Effector memory CD4-positive, alpha-beta T cell (primary cell): Measurements from ENCODE around the gene ZDHHC1.

Source experiments
- DNase-seq, 3 donors: peaks; one replicate each; pipeline ENCODE4 v3.0.0-alpha.2; 2020
- H3K27ac ChIP-seq: 2 replicates; pipeline ENCODE4 v1.7.0; 2013; ENCODE audit warnings: mild to moderate bottlenecking, low read length, moderate library complexity; ENCODE audit not compliant: insufficient read depth, poor library complexity, severe bottlenecking
- H3K27me3 ChIP-seq: replicated peaks from 2 replicates; pipeline ENCODE4 v1.7.0; 2013; ENCODE audit warnings: mild to moderate bottlenecking, low read length; ENCODE audit not compliant: insufficient read depth, control insufficient read depth, poor library complexity, severe bottlenecking
- H3K36me3 ChIP-seq: 2 replicates; pipeline ENCODE4 v1.7.0; 2013; ENCODE audit warnings: mild to moderate bottlenecking, low read length, moderate library complexity; ENCODE audit not compliant: control insufficient read depth, insufficient read depth
- H3K4me1 ChIP-seq: 2 replicates; pipeline ENCODE4 v1.7.0; 2013; ENCODE audit warnings: low read length, mild to moderate bottlenecking; ENCODE audit not compliant: control insufficient read depth, insufficient read depth, poor library complexity, severe bottlenecking
- H3K4me3 ChIP-seq: 2 replicates; pipeline ENCODE4 v1.7.0; 2013; ENCODE audit warnings: low read length, low read depth, mild to moderate bottlenecking; ENCODE audit not compliant: insufficient read depth, poor library complexity, severe bottlenecking
- H3K9me3 ChIP-seq: 2 replicates; pipeline ENCODE4 v1.7.0; 2013; ENCODE audit warnings: mild to moderate bottlenecking, low read length, moderate library complexity; ENCODE audit not compliant: control insufficient read depth

The ZDHHC1 gene

GRCh38 chr16:67442581-67443255 lies 26.4 kb upstream of the ZDHHC1 start:
- no peaks in the 10 kb centered on the region for H3K4me1 ChIP-seq

GRCh38 chr16:67441907-67442306 lies 25.6 kb upstream of the ZDHHC1 start:
- H3K36me3 ChIP-seq, result peaks cover 56% of the 10 kb centered on the region
- no peaks in the 10 kb centered on the region for H3K4me1 ChIP-seq
- H3K4me3 ChIP-seq, result no peak overlapping the region
- H3K9me3 ChIP-seq, result no peaks in the 10 kb centered on the region
- H3K27me3 ChIP-seq, result no peaks in the 10 kb centered on the region
- no peak for DNase-seq
- no peak overlapping the region for H3K27ac ChIP-seq

More at GRCh38 chr16:67442581-67443255, 26.4 kb upstream of the ZDHHC1 start:
- Histone ChIP-seq H3K4me3 (no peak overlapping the region), H3K36me3 (peaks cover 54% of the 10 kb centered on the region), H3K9me3 (no peaks in the 10 kb centered on the region), H3K27me3 (no peaks in the 10 kb centered on the region), H3K27ac (no peak overlapping the region)
- DNase-seq, result no peak

GRCh38 chr16:67441271-67441753 lies 25.0 kb upstream of the ZDHHC1 start:
- no peaks in the 10 kb centered on the region for H3K9me3 ChIP-seq
- DNase-seq, result no peak
- no peaks in the 10 kb centered on the region for H3K4me1 ChIP-seq
- no peaks in the 10 kb centered on the region for H3K27me3 ChIP-seq
- H3K27ac ChIP-seq, result no peak overlapping the region
- no peak overlapping the region for H3K4me3 ChIP-seq
- peaks cover 54% of the 10 kb centered on the region for H3K36me3 ChIP-seq

GRCh38 chr16:67438824-67439393 lies 22.6 kb upstream of the ZDHHC1 start:
- H3K4me3 ChIP-seq, result no peak overlapping the region

GRCh38 chr16:67438098-67438791 lies 22.0 kb upstream of the ZDHHC1 start:
- H3K4me1 ChIP-seq, result no peaks in the 10 kb centered on the region
- no peaks in the 10 kb centered on the region for H3K27me3 ChIP-seq
- no peak overlapping the region for H3K4me3 ChIP-seq
- H3K36me3 ChIP-seq, result peaks cover 40% of the 10 kb centered on the region
- H3K27ac ChIP-seq, result no peak overlapping the region
- DNase-seq, result no peak
- H3K9me3 ChIP-seq, result no peaks in the 10 kb centered on the region

More at GRCh38 chr16:67438824-67439393, 22.6 kb upstream of the ZDHHC1 start:
- DNase-seq, result no peak
- peaks cover 46% of the 10 kb centered on the region for H3K36me3 ChIP-seq
- no peaks in the 10 kb centered on the region for H3K4me1 ChIP-seq
- no peaks in the 10 kb centered on the region for H3K27me3 ChIP-seq
- H3K27ac ChIP-seq, result no peak overlapping the region
- H3K9me3 ChIP-seq, result no peaks in the 10 kb centered on the region

- Histone ChIP-seq H3K4me3 (no peak overlapping the region), H3K27ac (no peak overlapping the region), H3K4me1 (no peaks in the 10 kb centered on the region), H3K36me3 (peaks cover 33% of the 10 kb centered on the region), H3K27me3 (no peaks in the 10 kb centered on the region), H3K9me3 (no peaks in the 10 kb centered on the region)
- DNase-seq, result no peak
Observed at GRCh38 chr16:67437513-67437912, 21.2 kb upstream of the ZDHHC1 start.

- H3K4me1 ChIP-seq, result no peaks in the 10 kb centered on the region
- H3K4me3 ChIP-seq, result no peak overlapping the region
- no peak for DNase-seq
- peaks cover 32% of the 10 kb centered on the region for H3K36me3 ChIP-seq
- no peaks in the 10 kb centered on the region for H3K27me3 ChIP-seq
- H3K9me3 ChIP-seq, result no peaks in the 10 kb centered on the region
- no peak overlapping the region for H3K27ac ChIP-seq
Observed at GRCh38 chr16:67436640-67437193, 20.4 kb upstream of the ZDHHC1 start.

- H3K36me3 ChIP-seq, result peaks cover 27% of the 10 kb centered on the region
- H3K4me3 ChIP-seq, result no peak overlapping the region
- no peaks in the 10 kb centered on the region for H3K9me3 ChIP-seq
- H3K4me1 ChIP-seq, result no peaks in the 10 kb centered on the region
- no peaks in the 10 kb centered on the region for H3K27me3 ChIP-seq
- DNase-seq, result no peak
- H3K27ac ChIP-seq, result no peak overlapping the region
Observed at GRCh38 chr16:67435758-67436164, 19.5 kb upstream of the ZDHHC1 start.

GRCh38 chr16:67433131-67433719 lies 16.9 kb upstream of the ZDHHC1 start:
- no peak overlapping the region for H3K4me3 ChIP-seq
- no peak for DNase-seq
- peaks cover 7% of the 10 kb centered on the region for H3K36me3 ChIP-seq
- H3K27ac ChIP-seq, result no peak overlapping the region
- no peaks in the 10 kb centered on the region for H3K9me3 ChIP-seq
- H3K4me1 ChIP-seq, result peaks cover 6% of the 10 kb centered on the region
- H3K27me3 ChIP-seq, result peaks cover 23% of the 10 kb centered on the region
